HG03460 (cell line): ENCODE data around the gene TTYH3.

Source experiments
- ATAC-seq: cut with Tn5 transposase; IDR thresholded peaks from one replicate; pipeline ENCODE4 v1.9.1; 2021; ENCODE audit not compliant: unreplicated experiment

TTYH3 gene

GRCh38 chr7:2646680-2647571, 15.1 kb downstream of the TTYH3 start:
- ATAC-seq = no peak

- ATAC-seq = no peak
Measured at GRCh38 chr7:2647594-2648172, 15.9 kb downstream of the TTYH3 start.

GRCh38 chr7:2649139-2649838, 17.5 kb downstream of the TTYH3 start:
- ATAC-seq = no peak

- no peak for ATAC-seq
Measured at GRCh38 chr7:2649991-2650390, 18.2 kb downstream of the TTYH3 start.

GRCh38 chr7:2650451-2650850, 18.7 kb downstream of the TTYH3 start:
- ATAC-seq = no peak

- ATAC-seq = no peak
Measured at GRCh38 chr7:2651336-2651735, 19.6 kb downstream of the TTYH3 start.

GRCh38 chr7:2651847-2652735, 20.3 kb downstream of the TTYH3 start:
- no peak for ATAC-seq

- ATAC-seq = no peak
Measured at GRCh38 chr7:2652736-2653060, 20.9 kb downstream of the TTYH3 start.

- no peak for ATAC-seq
Measured at GRCh38 chr7:2654059-2654458, 22.3 kb downstream of the TTYH3 start.

GRCh38 chr7:2655870-2656614, 24.3 kb downstream of the TTYH3 start:
- ATAC-seq = no peak

GRCh38 chr7:2657208-2657607, 25.4 kb downstream of the TTYH3 start:
- ATAC-seq = no peak

- ATAC-seq = no peak
Measured at GRCh38 chr7:2657920-2658671, 26.3 kb downstream of the TTYH3 start.

GRCh38 chr7:2658941-2659340, 27.2 kb downstream of the TTYH3 start:
- no peak for ATAC-seq

GRCh38 chr7:2659556-2660358, 28.0 kb downstream of the TTYH3 start:
- ATAC-seq = no peak

- no peak for ATAC-seq
Measured at GRCh38 chr7:2660359-2661095, 28.7 kb downstream of the TTYH3 start.

- no peak for ATAC-seq
Measured at GRCh38 chr7:2661096-2661449, 29.3 kb downstream of the TTYH3 start.

- ATAC-seq = no peak
Measured at GRCh38 chr7:2661602-2662272, 30.0 kb downstream of the TTYH3 start.
